GM18861 (cell line): Measurements from ENCODE around the gene GORASP1.

Experiments
- ATAC-seq: cut with Tn5 transposase; IDR thresholded peaks from one replicate; pipeline ENCODE4 v1.9.1; 2021; ENCODE audit not compliant: unreplicated experiment

Gene GORASP1

GRCh38 chr3:39107388-39108199 lies at the start of gene GORASP1, which contains the start of gene TTC21A:
GORASP1 (minus strand) TSS chr3:39107627; CDS start chr3:39107541, 86 bp downstream.
TTC21A (plus strand) TSS chr3:39107680; CDS start chr3:39107838, 158 bp downstream.
- peak; percentile 42 for ATAC-seq

- no peak for ATAC-seq
Measured at GRCh38 chr3:39156421-39156820, 49.0 kb upstream of the GORASP1 start.

- ATAC-seq, result no peak
Measured at GRCh38 chr3:39154280-39155021, 47.0 kb upstream of the GORASP1 start.

GRCh38 chr3:39153977-39154279 lies 46.5 kb upstream of the GORASP1 start:
- no peak for ATAC-seq

GRCh38 chr3:39150803-39151631 lies 43.6 kb upstream of the GORASP1 start:
- no peak for ATAC-seq

- no peak for ATAC-seq
Measured at GRCh38 chr3:39150148-39150802, 42.8 kb upstream of the GORASP1 start.

GRCh38 chr3:39149498-39150147 lies 42.2 kb upstream of the GORASP1 start:
- ATAC-seq, result no peak

GRCh38 chr3:39149059-39149455 lies 41.6 kb upstream of the GORASP1 start:
- ATAC-seq, result no peak

GRCh38 chr3:39148435-39149058 lies 41.1 kb upstream of the GORASP1 start:
- no peak for ATAC-seq

GRCh38 chr3:39147711-39148434 lies 40.4 kb upstream of the GORASP1 start:
- ATAC-seq, result peak; percentile 31

GRCh38 chr3:39146611-39147591 lies 39.5 kb upstream of the GORASP1 start:
- no peak for ATAC-seq

GRCh38 chr3:39146083-39146501 lies 38.7 kb upstream of the GORASP1 start:
- ATAC-seq, result no peak

- ATAC-seq, result no peak
Measured at GRCh38 chr3:39144748-39145380, 37.4 kb upstream of the GORASP1 start.

- no peak for ATAC-seq
Measured at GRCh38 chr3:39144095-39144747, 36.8 kb upstream of the GORASP1 start.

- no peak for ATAC-seq
Measured at GRCh38 chr3:39143051-39143885, 35.8 kb upstream of the GORASP1 start.

- no peak for ATAC-seq
Measured at GRCh38 chr3:39142067-39142466, 34.6 kb upstream of the GORASP1 start.
